Cardiac fibroblast (primary cell): Measurements from ENCODE around the gene VCAN.

Experiments used
- DNase-seq, 2 donors: peaks; one replicate each; pipeline versions ENCODE4 v3.0.0 to v3.0.0-alpha.2; 2010; ENCODE audit warnings: low read depth in 2 of 2
- H3K4me3 ChIP-seq, 2 donors: replicated peaks in 1 of 2; 1 replicate in 1 of 2; 2 replicates in 1 of 2; pipeline ENCODE4 v1.5.1; 2011; ENCODE audit warnings: low read depth in 2 of 2, low read length in 2 of 2, mild to moderate bottlenecking in 2 of 2, moderate library complexity in 1 of 2
- TF ChIP-seq, protein P1 (sequence below): IDR thresholded peaks from one replicate; pipeline ENCODE4 v1.5.1; 2011; ENCODE audit warnings: low read depth, mild to moderate bottlenecking, low read length, inconsistent platforms

VCAN gene

DNA sequence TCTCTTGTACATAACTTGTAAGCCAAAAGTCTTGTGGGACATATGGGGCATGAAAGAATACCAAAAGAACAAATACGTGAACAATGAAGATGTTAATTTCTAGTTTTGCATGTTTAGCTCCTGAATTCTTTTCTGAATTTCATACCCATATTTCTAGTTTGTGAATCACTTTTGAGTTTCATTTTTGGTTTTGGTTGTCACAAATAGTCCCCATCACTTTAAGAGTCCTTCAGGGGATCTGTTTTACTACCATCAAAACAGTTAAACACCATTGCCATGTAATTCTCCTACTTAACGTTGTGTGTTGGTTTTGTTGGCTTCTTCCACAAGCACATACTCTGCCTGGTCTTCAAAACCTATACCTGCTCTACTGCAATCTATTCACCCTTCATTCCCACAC, 27.0 kb downstream of the VCAN start:
- TF ChIP-seq, protein P1, sequence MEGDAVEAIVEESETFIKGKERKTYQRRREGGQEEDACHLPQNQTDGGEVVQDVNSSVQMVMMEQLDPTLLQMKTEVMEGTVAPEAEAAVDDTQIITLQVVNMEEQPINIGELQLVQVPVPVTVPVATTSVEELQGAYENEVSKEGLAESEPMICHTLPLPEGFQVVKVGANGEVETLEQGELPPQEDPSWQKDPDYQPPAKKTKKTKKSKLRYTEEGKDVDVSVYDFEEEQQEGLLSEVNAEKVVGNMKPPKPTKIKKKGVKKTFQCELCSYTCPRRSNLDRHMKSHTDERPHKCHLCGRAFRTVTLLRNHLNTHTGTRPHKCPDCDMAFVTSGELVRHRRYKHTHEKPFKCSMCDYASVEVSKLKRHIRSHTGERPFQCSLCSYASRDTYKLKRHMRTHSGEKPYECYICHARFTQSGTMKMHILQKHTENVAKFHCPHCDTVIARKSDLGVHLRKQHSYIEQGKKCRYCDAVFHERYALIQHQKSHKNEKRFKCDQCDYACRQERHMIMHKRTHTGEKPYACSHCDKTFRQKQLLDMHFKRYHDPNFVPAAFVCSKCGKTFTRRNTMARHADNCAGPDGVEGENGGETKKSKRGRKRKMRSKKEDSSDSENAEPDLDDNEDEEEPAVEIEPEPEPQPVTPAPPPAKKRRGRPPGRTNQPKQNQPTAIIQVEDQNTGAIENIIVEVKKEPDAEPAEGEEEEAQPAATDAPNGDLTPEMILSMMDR = no peak
- DNase-seq = no peak
- H3K4me3 ChIP-seq = no peak overlapping the region

DNA sequence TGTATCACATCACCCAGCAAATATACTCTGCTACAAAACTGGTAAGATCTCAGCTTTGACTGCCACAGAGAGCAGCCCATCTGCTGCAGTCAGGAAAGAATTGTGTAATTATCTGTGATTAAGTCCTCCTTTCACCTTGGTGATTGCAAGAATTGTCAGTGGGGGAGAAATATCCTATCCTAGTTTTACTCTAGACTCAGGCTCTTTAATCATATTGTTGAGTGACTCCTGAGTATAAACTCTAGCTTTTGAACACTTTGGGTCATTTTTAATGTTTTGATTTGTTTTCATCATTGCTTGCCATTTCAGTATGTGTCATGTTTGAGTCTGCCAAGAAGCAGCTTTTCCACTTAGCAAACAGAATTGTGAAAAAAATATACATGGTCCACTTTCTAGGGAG, 32.1 kb downstream of the VCAN start:
- TF ChIP-seq, protein P1 = no peak
- peak in 1 of 2 donors; percentile 51 for DNase-seq
- no peak overlapping the region for H3K4me3 ChIP-seq

DNA sequence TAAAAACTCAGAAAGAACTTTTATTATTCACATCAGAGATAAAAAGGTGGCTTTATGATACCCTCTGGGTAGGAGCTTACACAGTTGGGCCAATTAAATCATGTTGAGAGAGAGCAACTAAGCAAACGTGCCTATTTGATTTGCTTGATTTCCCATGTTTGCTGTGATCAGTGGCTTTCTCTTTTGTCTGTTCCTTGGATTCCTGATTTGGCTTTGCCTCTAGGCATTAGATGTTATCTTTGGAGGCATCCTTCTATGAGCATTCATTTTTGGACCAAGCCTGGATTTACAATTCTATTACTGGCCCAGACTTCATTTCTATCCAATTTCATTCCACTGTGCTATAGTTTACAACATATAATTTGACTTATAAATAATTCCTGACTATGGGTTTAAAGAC, 35.9 kb downstream of the VCAN start:
- DNase-seq = no peak
- TF ChIP-seq, protein P1 = no peak
- H3K4me3 ChIP-seq = no peak overlapping the region

DNA sequence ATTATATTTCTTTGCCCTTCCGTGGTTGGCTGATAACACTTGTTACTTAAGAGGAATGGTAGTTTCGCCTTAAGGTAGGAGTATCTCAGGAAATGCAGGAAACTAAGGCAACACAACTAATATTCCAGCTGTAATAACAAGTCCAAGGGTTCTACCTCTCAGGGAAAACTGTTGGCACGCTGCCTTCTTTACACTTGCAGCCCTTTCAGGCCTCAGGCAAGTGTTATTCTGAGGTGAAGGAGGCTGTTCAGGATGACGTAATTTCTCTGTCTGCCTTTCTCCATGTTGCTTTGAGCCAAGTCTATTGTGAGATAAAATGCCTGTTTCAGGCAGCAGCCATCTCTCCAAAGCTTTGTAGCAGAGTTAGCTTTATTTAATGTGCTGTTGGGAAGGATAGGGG, 38.0 kb downstream of the VCAN start:
- no peak overlapping the region for H3K4me3 ChIP-seq
- DNase-seq = peak; percentile 73 to 86
- TF ChIP-seq, protein P1 = no peak

DNA sequence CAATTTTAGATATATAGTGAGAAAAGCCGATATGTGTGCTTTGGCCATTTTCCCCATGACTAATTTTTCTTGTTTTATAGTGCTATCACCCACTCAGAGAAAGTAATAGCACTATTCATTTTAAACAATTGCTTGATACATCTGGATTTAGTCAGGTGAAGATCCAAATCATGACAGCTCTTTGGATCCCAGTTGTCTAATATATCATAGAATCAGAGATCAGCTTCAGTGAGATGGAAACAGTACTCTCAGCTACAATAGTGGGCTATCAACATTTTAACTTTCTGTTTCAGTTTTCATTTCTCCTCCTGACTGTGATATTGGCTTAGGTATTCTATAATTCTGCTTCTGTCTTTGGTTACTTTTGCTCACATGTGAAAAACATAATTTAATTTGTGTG, 38.7 kb downstream of the VCAN start:
- TF ChIP-seq, protein P1 = no peak
- H3K4me3 ChIP-seq = no peak overlapping the region
- no peak for DNase-seq

DNA sequence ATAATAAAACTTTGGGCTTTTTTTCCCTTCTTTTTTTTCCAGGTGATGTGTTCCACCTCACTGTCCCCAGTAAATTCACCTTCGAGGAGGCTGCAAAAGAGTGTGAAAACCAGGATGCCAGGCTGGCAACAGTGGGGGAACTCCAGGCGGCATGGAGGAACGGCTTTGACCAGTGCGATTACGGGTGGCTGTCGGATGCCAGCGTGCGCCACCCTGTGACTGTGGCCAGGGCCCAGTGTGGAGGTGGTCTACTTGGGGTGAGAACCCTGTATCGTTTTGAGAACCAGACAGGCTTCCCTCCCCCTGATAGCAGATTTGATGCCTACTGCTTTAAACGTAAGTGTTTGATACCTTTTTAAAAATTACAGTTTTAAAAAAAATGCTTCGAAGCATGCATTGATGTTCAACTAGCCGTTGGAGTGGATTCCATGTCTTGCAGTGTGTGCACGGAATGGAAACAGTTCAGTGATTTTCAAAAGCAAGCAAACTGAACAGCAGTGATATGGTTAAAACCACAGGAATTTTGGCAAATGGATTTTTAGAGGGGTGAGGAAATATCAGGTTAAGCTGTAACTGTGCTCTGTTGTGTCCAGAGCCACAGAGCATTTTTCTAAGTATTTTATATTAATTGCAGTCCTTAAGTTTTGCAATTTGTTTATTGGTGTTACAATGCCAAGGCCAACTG, 40.7 kb downstream of the VCAN start:
- no peak overlapping the region for H3K4me3 ChIP-seq
- TF ChIP-seq, protein P1 = no peak
- DNase-seq = peak in 1 of 2 donors; percentile 56

DNA sequence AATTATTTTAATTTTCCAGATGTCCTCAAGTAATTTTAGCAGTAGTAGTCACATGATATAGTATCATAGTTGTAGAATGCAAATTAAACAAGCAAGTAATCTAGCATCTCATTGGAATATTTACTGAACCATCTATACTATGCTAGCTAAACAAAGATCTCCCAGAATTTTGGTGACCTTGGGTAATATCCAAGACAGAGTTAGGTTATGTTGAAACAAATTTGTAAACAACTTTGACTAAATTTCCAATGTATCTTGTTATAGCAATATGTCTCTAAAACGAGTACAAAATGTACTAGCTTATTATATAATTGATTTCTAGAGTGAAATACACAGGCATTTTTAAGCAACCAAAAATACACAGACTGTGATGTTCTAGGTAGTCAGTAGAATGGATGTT, 41.5 kb downstream of the VCAN start:
- TF ChIP-seq, protein P1 = no peak
- no peak overlapping the region for H3K4me3 ChIP-seq
- DNase-seq = no peak
